Measurements from ENCODE around the gene SLC25A29.

SLC25A29 gene

GRCh38 chr14:100332071-100332639 lies 25.9 kb upstream of the SLC25A29 start:
- DNase-seq (ENCODE audit: low read depth in 2 of 2) = no peak

DNA sequence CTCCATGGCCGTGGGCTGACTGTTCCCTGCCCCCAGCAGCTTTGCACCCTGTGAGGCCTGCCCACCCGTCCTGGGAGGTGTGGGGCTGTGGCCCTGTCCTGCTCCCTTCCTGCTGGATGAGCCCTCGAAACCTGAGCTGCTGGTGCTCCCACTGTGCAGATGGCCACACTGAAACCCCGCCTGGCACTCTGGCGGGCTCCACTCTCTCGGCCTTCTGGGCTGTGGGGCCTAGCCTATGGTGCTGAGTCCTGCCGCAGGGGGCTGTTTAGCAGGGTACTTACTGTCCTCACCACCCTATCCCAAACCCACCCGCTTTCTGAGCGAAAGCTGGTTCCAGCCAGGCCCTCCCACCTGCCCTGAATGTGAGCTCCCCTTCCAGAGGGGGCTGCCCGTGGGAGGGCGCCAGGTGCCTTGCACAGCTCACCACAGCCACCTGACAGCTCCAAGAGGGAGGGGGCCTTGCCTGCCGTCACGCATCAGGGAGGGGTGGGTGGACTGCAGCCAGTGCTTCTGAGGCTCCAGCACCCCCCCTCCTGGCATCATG lies 24.2 kb upstream of the SLC25A29 start:
- DNase-seq (ENCODE audit: low read depth in 2 of 2) = no peak

- DNase-seq (ENCODE audit: low read depth in 2 of 2) = no peak
These were observed 23.7 kb upstream of the SLC25A29 start for GRCh38 chr14:100330007-100330344.

- no peak for DNase-seq (ENCODE audit: low read depth in 2 of 2)
These were observed 23.2 kb upstream of the SLC25A29 start for GRCh38 chr14:100329233-100330006.

DNA sequence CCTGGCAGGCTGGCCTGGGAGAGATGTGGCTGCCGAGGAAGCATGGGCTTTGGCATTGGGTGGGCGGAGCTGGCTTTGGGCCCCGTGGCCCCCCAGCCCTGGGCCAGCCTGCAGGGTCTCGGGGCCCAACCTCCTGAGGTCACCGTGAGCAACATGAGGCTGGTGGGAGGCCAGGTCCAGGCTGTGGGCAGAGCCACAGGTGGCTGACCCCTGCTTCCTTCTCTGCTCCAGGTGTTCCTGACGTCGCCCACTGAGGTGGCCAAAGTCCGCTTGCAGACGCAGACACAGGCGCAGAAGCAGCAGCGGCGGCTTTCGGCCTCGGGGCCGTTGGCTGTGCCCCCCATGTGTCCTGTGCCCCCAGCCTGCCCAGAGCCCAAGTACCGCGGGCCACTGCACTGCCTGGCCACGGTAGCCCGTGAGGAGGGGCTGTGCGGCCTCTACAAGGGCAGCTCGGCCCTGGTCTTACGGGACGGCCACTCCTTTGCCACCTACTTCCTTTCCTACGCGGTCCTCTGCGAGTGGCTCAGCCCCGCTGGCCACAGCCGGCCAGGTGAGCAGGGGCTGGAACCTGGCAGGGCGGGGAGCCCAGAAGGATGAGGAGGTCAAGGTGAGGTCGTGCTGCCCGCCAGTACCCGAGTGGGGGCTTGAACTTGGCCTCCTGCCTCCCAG lies 22.4 kb upstream of the SLC25A29 start:
- no peak for DNase-seq (ENCODE audit: low read depth in 2 of 2)

DNA sequence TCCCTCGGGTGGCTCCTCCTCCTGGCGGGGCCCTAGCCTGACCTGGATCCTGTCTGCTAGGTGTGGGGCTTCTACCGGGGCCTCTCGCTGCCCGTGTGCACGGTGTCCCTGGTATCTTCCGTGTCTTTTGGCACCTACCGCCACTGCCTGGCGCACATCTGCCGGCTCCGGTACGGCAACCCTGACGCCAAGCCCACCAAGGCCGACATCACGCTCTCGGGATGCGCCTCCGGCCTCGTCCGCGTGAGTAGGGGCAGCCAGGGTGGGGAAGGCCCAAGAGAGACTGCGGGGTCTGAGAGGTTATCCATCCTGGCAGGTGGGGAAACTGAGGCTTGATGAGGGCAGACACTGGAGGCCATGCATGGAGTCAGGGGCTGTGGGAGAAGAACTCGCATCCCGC lies 20.9 kb upstream of the SLC25A29 start:
- DNase-seq (ENCODE audit: low read depth in 2 of 2) = no peak

- DNase-seq (ENCODE audit: low read depth in 2 of 2) = no peak
These were observed 19.7 kb upstream of the SLC25A29 start for GRCh38 chr14:100325958-100326357.

GRCh38 chr14:100325231-100325632 lies 19.0 kb upstream of the SLC25A29 start:
- DNase-seq (ENCODE audit: low read depth in 2 of 2) = no peak

DNA sequence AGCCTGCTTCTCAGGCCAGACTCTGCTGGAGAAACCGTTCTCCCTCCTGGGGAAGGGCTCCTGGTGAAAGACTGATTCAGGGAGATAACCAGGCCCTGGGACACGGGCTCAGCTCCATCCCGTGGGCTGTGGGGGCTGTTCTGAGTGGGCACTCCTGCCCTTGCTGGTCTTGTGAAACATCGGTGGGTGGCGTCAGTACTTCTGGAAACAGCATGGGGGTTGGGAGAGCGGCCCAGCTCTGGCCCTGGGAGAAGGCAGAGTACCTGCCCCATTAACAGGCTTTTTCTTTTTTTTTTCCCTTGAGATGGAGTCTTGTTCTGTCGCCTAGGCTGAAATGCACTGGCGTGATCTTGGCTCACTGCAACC lies 17.7 kb upstream of the SLC25A29 start:
- no peak for DNase-seq (ENCODE audit: low read depth in 2 of 2)

GRCh38 chr14:100323121-100323941 lies 17.1 kb upstream of the SLC25A29 start, which contains the start of gene SLC25A47:
Gene SLC25A47 (plus strand): TSS chr14:100323339. CDS start chr14:100323415, 76 bp downstream.
- DNase-seq (ENCODE audit: low read depth in 2 of 2) = no peak

- no peak for DNase-seq (ENCODE audit: low read depth in 2 of 2)
These were observed 16.1 kb upstream of the SLC25A29 start for GRCh38 chr14:100322138-100322957.

DNA sequence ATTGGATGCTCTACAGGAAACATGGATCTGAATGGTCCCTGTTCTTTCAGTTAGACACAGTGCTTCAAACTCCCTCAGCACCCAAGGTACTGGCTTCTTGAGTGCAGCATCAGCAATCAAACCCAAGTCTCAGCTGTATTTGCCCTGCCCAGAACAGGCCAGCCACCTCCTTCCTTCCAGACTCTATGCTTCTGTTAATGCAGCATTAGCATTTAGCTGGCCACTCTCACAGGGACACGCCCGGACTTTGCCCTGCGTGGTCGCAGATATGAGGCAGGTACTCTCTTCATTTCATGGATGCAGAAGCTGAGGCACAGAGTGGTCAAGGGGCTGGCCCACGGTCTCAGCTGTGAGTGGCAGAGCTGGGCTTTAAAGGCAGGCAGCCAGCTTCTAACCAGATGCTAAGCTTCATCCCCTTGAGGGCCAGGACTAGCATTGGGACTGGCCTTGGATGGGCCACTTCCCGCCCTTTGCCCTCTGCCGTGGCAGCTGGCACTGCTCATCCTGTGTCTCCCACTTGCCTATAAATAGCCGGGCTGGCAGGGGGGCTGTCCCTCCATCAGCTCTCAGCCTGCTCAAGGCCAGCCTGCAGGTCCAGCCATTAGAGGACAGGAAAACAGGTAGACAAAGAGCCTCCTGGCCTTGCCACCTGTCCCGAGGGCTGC lies 15.4 kb upstream of the SLC25A29 start:
- DNase-seq (ENCODE audit: low read depth in 2 of 2) = no peak

GRCh38 chr14:100320157-100320856 lies 14.1 kb upstream of the SLC25A29 start:
- no peak for DNase-seq (ENCODE audit: low read depth in 2 of 2)

DNA sequence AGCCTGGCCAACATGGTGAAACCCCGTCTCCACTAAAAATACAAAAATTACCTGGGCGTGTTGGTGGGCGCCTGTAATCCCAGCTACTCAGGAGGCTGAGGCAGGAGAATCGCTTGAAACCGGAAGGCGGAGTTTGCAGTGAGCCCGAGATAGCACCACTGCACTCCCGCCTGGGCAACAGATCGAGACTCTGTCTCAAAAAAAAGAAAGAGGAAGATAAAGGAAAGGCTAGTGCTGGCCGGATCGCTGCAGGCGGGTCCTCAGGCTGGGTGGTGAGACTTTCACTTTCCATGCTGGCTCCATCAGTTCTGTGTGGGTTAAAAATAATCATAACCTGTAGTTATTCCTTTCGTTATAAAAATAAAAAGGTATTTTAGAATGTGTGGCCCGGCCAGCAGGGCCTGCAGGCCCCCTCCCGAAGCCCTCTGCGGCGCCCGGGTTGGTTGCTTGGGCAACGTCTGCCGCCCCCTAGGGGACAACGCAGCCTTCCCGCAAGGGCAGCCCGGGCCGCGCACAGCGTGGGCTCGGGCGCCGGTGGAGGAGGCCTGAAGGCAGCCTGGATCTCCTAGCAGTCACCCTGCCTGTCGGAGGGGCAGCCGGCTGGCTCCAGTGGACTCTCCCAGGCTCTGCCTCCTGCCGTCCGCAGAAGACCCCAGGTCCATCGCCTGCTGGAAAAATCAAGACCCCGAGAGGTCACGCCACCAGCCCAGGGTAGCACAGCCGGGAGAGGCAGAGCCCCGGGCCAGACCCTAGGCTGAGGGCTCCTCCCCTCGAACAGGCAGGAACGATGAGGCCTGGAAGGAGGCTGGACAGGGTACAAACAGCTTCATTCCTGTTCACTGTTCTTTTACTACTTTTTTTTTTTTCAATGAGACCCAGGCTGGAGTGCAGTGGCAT lies 11.9 kb upstream of the SLC25A29 start:
- peak; percentile 49 to 61 for DNase-seq (ENCODE audit: low read depth in 2 of 2)

- no peak for DNase-seq (ENCODE audit: low read depth in 2 of 2)
These were observed 11.1 kb upstream of the SLC25A29 start for GRCh38 chr14:100317389-100317788.

DNA sequence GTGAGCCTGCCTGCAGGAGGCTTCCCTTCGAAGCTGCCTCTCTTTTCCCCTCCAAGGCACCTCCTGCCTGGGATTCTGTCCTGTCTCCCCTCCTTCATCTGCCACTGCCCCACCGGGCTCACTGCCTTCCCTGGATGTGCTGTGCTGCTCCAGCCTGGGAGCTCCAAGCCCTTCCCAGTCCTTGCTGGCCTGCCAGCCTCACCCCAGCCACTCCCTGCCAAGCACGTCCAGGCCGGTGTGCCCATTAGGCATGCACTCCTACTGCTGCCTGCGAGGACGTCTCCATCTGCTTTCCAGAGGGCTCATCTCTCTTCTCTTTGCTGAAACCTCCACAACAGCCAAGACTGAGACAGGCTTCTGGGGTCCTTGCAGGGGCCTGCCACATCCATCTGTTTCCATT lies 8.5 kb upstream of the SLC25A29 start:
- DNase-seq (ENCODE audit: low read depth in 2 of 2) = no peak

GRCh38 chr14:100313464-100314230 lies 7.4 kb upstream of the SLC25A29 start:
- DNase-seq (ENCODE audit: low read depth in 2 of 2) = no peak

DNA sequence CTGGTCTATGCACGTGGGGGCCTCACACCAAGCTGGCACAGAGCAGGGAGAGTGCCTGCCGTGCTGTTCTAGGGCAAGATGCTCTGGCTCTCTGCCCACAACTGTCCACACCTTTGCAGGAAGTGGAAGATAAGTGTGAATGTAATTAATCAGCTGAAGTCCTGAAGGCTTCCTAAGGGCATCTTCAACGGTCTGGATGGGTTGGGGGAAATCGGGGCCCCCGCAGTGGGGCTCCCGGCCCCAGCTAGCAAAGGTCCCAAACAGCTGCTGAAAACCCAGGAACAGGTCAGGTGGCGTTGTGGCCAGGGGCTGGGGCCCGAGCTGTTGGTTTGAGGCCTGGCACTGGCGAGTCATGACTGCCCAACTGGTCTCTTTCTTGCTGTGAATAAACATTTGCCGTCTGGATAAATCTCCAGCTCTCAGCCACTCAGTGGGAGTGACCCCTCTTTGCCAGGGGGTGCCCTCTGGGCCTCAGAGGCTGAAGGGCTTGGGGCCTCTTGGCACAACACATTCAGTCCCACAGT lies 6.7 kb upstream of the SLC25A29 start:
- DNase-seq (ENCODE audit: low read depth in 2 of 2) = no peak
